ENCODE measurements around the gene RNF220. TPM values are rescaled to one million over a fixed set of nuclear protein-coding genes. Genes with fewer than 3 reads are reported as not detected.

The RNF220 gene
- polyA plus RNA-seq, 1 donor (not counting 4 experiments of a cell fraction or from before 2014, with no cell fraction given), result 42.7 TPM

GRCh38 chr1:44523593-44524591 is 118.8 kb downstream of the RNF220 start:
- H2AFZ ChIP-seq (ENCODE audit: control insufficient read depth, low read length), result no peak overlapping the region
- dilution Hi-C loops (cut with MboI; ENCODE audit: extremely low pct_ligation_motif_present, low sequenced_read_pairs), result no loop called here
- no peak overlapping the region for H3K9ac ChIP-seq (ENCODE audit: control insufficient read depth, extremely low read depth, insufficient read depth, low read length)
- no peaks in the 10 kb centered on the region for H3K9me1 ChIP-seq (ENCODE audit: control insufficient read depth, extremely low read depth, insufficient read depth, low read length)
- no peak overlapping the region for H3K4me2 ChIP-seq (ENCODE audit: control insufficient read depth, extremely low read depth, insufficient read depth, low read depth, low read length)
- no peaks in the 10 kb centered on the region for H4K20me1 ChIP-seq (ENCODE audit: control insufficient read depth, extremely low read depth, insufficient read depth, low read length)
- H3K36me3 ChIP-seq (ENCODE audit: control insufficient read depth in 2 of 2, extremely low read depth in 1 of 2, insufficient read depth in 2 of 2, low read length in 2 of 2), result no peaks in the 10 kb centered on the region
- peaks cover 14% of the 10 kb centered on the region for H3K27me3 ChIP-seq (ENCODE audit: control insufficient read depth, extremely low read depth, insufficient read depth, low read length)
- no peaks in the 10 kb centered on the region for H3K9me3 ChIP-seq (ENCODE audit: control insufficient read depth, low read depth, low read length)
- TF ChIP-seq EZH2 (IDR thresholded peaks at IDR 0.05; ENCODE audit: low read length) (no peak), CTCF (optimal IDR thresholded peaks at IDR 0.05 in 1 of 3, IDR thresholded peaks at IDR 0.05 in 1 of 3, conservative IDR thresholded peaks at IDR 0.05 in 1 of 3; ENCODE audit: extremely low read depth in 1 of 3, insufficient read depth in 2 of 3, low read length in 3 of 3) (no peak)
- FAIRE-seq, result no peak
- no peaks in the 10 kb centered on the region for H3K79me2 ChIP-seq (ENCODE audit: control insufficient read depth, insufficient read depth, low read length)
- DNase-seq (ENCODE audit: low read depth, low spot score), result no peak
- no peak overlapping the region for H3K27ac ChIP-seq (ENCODE audit: control insufficient read depth, insufficient read depth, low read length)
- H3K4me3 ChIP-seq (ENCODE audit: control insufficient read depth in 2 of 3, extremely low read depth in 1 of 3, insufficient read depth in 2 of 3, low read depth in 1 of 3, low read length in 3 of 3), result no peak overlapping the region
- peaks cover 5% of the 10 kb centered on the region for H3K4me1 ChIP-seq (ENCODE audit: control insufficient read depth, extremely low read depth, insufficient read depth, low read length)

- Histone ChIP-seq H3K4me1 (ENCODE audit: control insufficient read depth, extremely low read depth, insufficient read depth, low read length) (peaks cover 5% of the 10 kb centered on the region), H3K9ac (ENCODE audit: control insufficient read depth, extremely low read depth, insufficient read depth, low read length) (no peak overlapping the region), H3K27ac (ENCODE audit: control insufficient read depth, insufficient read depth, low read length) (no peak overlapping the region), H3K4me2 (ENCODE audit: control insufficient read depth, extremely low read depth, insufficient read depth, low read depth, low read length) (no peak overlapping the region), H3K4me3 (ENCODE audit: control insufficient read depth in 2 of 3, extremely low read depth in 1 of 3, insufficient read depth in 2 of 3, low read depth in 1 of 3, low read length in 3 of 3) (no peak overlapping the region), H3K36me3 (ENCODE audit: control insufficient read depth in 2 of 2, extremely low read depth in 1 of 2, insufficient read depth in 2 of 2, low read length in 2 of 2) (no peaks in the 10 kb centered on the region), H4K20me1 (ENCODE audit: control insufficient read depth, extremely low read depth, insufficient read depth, low read length) (no peaks in the 10 kb centered on the region), H3K9me1 (ENCODE audit: control insufficient read depth, extremely low read depth, insufficient read depth, low read length) (no peaks in the 10 kb centered on the region), H3K9me3 (ENCODE audit: control insufficient read depth, low read depth, low read length) (no peaks in the 10 kb centered on the region), H3K79me2 (ENCODE audit: control insufficient read depth, insufficient read depth, low read length) (no peaks in the 10 kb centered on the region), H3K27me3 (ENCODE audit: control insufficient read depth, extremely low read depth, insufficient read depth, low read length) (peaks cover 14% of the 10 kb centered on the region), H2AFZ (ENCODE audit: control insufficient read depth, low read length) (no peak overlapping the region)
- TF ChIP-seq EZH2 (IDR thresholded peaks at IDR 0.05; ENCODE audit: low read length), result no peak
- no peak for TF ChIP-seq CTCF (optimal IDR thresholded peaks at IDR 0.05 in 1 of 3, IDR thresholded peaks at IDR 0.05 in 1 of 3, conservative IDR thresholded peaks at IDR 0.05 in 1 of 3; ENCODE audit: extremely low read depth in 1 of 3, insufficient read depth in 2 of 3, low read length in 3 of 3)
- FAIRE-seq (no peak), DNase-seq (ENCODE audit: low read depth, low spot score) (no peak)
- dilution Hi-C loops (cut with MboI; ENCODE audit: extremely low pct_ligation_motif_present, low sequenced_read_pairs), result no loop called here
Observed at GRCh38 chr1:44524655-44525500, 119.8 kb downstream of the RNF220 start.
